Stomach smooth muscle (tissue), 2 donors: Measurements from ENCODE around the gene C1orf226.

Source experiments
- H3K27ac ChIP-seq: one replicate; pipeline ENCODE4 v1.7.0; 2013; ENCODE audit warnings: mild to moderate bottlenecking, low read length, inconsistent platforms
- H3K27me3 ChIP-seq, 2 donors: one replicate each; pipeline ENCODE4 v1.7.0; 2013; ENCODE audit warnings: low read length in 2 of 2; ENCODE audit not compliant: insufficient read depth in 2 of 2, control insufficient read depth in 1 of 2
- H3K36me3 ChIP-seq, 2 donors: one replicate each; pipeline ENCODE4 v1.7.0; 2013; ENCODE audit warnings: low read length in 2 of 2; ENCODE audit not compliant: control insufficient read depth in 2 of 2, insufficient read depth in 2 of 2
- H3K4me1 ChIP-seq: one replicate; pipeline ENCODE4 v1.7.0; 2013; ENCODE audit warnings: low read length; ENCODE audit not compliant: control insufficient read depth, insufficient read depth
- H3K4me3 ChIP-seq, 2 donors: one replicate each; pipeline ENCODE4 v1.7.0; 2013; ENCODE audit warnings: low read length in 2 of 2
- H3K9ac ChIP-seq, 2 donors: one replicate each; pipeline ENCODE4 v1.7.0; 2013; ENCODE audit warnings: low read length in 2 of 2, mild to moderate bottlenecking in 1 of 2
- H3K9me3 ChIP-seq, 2 donors: one replicate each; pipeline ENCODE4 v1.7.0; 2013; ENCODE audit warnings: low read length in 2 of 2; ENCODE audit not compliant: control insufficient read depth in 2 of 2
- donor health status: healthy.
- donor health status: Pancreatic carcinoma.

Gene C1orf226

GRCh38 chr1:162385280-162385623 is 3.7 kb downstream of the C1orf226 start:
- no peaks in the 10 kb centered on the region for H3K36me3 ChIP-seq

GRCh38 chr1:162385702-162386101 is 4.2 kb downstream of the C1orf226 start:
- H3K36me3 ChIP-seq = no peaks in the 10 kb centered on the region
- H3K9me3 ChIP-seq = no peaks in the 10 kb centered on the region
- H3K27ac ChIP-seq = no peak overlapping the region
- H3K9ac ChIP-seq = no peak overlapping the region
- H3K27me3 ChIP-seq = peaks cover 0 to 11% of the 10 kb centered on the region in 2 donors
- no peak overlapping the region for H3K4me3 ChIP-seq
- H3K4me1 ChIP-seq = no peaks in the 10 kb centered on the region

More at GRCh38 chr1:162385280-162385623, 3.7 kb downstream of the C1orf226 start:
- Histone ChIP-seq H3K27me3 (peaks cover 0 to 7% of the 10 kb centered on the region in 2 donors), H3K9me3 (no peaks in the 10 kb centered on the region), H3K4me1 (no peaks in the 10 kb centered on the region), H3K27ac (no peak overlapping the region), H3K4me3 (no peak overlapping the region), H3K9ac (no peak overlapping the region)

- Histone ChIP-seq H3K27me3 (peaks cover 0 to 13% of the 10 kb centered on the region in 2 donors), H3K4me1 (no peaks in the 10 kb centered on the region), H3K9ac (no peak overlapping the region), H3K36me3 (no peaks in the 10 kb centered on the region), H3K27ac (no peak overlapping the region), H3K4me3 (no peak overlapping the region), H3K9me3 (no peaks in the 10 kb centered on the region)
Measured at GRCh38 chr1:162386292-162387225, 5.0 kb downstream of the C1orf226 start.

GRCh38 chr1:162387226-162388082 is 5.9 kb downstream of the C1orf226 start:
- H3K36me3 ChIP-seq = no peaks in the 10 kb centered on the region
- no peak overlapping the region for H3K4me3 ChIP-seq
- H3K27me3 ChIP-seq = peaks cover 0 to 13% of the 10 kb centered on the region in 2 donors
- H3K27ac ChIP-seq = no peak overlapping the region
- no peaks in the 10 kb centered on the region for H3K9me3 ChIP-seq
- no peak overlapping the region for H3K9ac ChIP-seq
- H3K4me1 ChIP-seq = no peaks in the 10 kb centered on the region

- H3K4me3 ChIP-seq = no peak overlapping the region
- no peak overlapping the region for H3K9ac ChIP-seq
- no peaks in the 10 kb centered on the region for H3K4me1 ChIP-seq
- H3K9me3 ChIP-seq = no peaks in the 10 kb centered on the region
- H3K27me3 ChIP-seq = peaks cover 0 to 13% of the 10 kb centered on the region in 2 donors
- H3K27ac ChIP-seq = no peak overlapping the region
- H3K36me3 ChIP-seq = no peaks in the 10 kb centered on the region
Measured at GRCh38 chr1:162388083-162388594, 6.6 kb downstream of the C1orf226 start.

GRCh38 chr1:162388615-162389014 is 7.1 kb downstream of the C1orf226 start:
- Histone ChIP-seq H3K4me3 (no peak overlapping the region), H3K27ac (no peak overlapping the region), H3K9me3 (no peaks in the 10 kb centered on the region), H3K9ac (no peak overlapping the region), H3K4me1 (no peaks in the 10 kb centered on the region), H3K27me3 (peaks cover 0 to 13% of the 10 kb centered on the region in 2 donors), H3K36me3 (no peaks in the 10 kb centered on the region)

- Histone ChIP-seq H3K27me3 (peaks cover 0 to 11% of the 10 kb centered on the region in 2 donors), H3K9ac (no peak overlapping the region), H3K4me3 (no peak overlapping the region), H3K27ac (no peak overlapping the region), H3K4me1 (no peaks in the 10 kb centered on the region), H3K9me3 (no peaks in the 10 kb centered on the region), H3K36me3 (no peaks in the 10 kb centered on the region)
Measured at GRCh38 chr1:162389021-162389818, 7.7 kb downstream of the C1orf226 start.

GRCh38 chr1:162389971-162390370 is 8.4 kb downstream of the C1orf226 start:
- Histone ChIP-seq H3K27me3 (peaks cover 0 to 11% of the 10 kb centered on the region in 2 donors), H3K9ac (no peak overlapping the region), H3K27ac (no peak overlapping the region), H3K4me1 (no peaks in the 10 kb centered on the region), H3K9me3 (no peaks in the 10 kb centered on the region), H3K36me3 (no peaks in the 10 kb centered on the region), H3K4me3 (no peak overlapping the region)

- H3K9me3 ChIP-seq = no peaks in the 10 kb centered on the region
- no peak overlapping the region for H3K4me3 ChIP-seq
- no peaks in the 10 kb centered on the region for H3K36me3 ChIP-seq
- H3K9ac ChIP-seq = no peak overlapping the region
- H3K27me3 ChIP-seq = peaks cover 0 to 11% of the 10 kb centered on the region in 2 donors
- no peak overlapping the region for H3K27ac ChIP-seq
- H3K4me1 ChIP-seq = no peaks in the 10 kb centered on the region
Measured at GRCh38 chr1:162390396-162391185, 9.1 kb downstream of the C1orf226 start.
